SK-N-MC (cell line): ENCODE measurements around the gene ZNF780A.
"Not testable (repeated sequence)": the region's sequence is repeated elsewhere in the genome, so short reads cannot be mapped to it uniquely, and the experiment has no call there.

ENCODE experiments used
- EZH2 ChIP-seq: fragments of 200-600 bp; sonication (generic); IDR thresholded peaks from one replicate; pipeline ENCODE4 v1.6.1; 2017; ENCODE audit warnings: antibody characterized with exemption
- FOXP2 ChIP-seq: optimal IDR thresholded peaks from 2 replicates; pipeline ENCODE3; 2011; ENCODE audit warnings: mild to moderate bottlenecking, moderate library complexity; ENCODE audit not compliant: insufficient read depth; ENCODE audit errors: extremely low read length, control extremely low read depth
- POLR2AphosphoS5 ChIP-seq: IDR thresholded peaks from 2 replicates; pipeline ENCODE4 v1.6.1; 2012; ENCODE audit warnings: mild to moderate bottlenecking, low read depth, low read length, borderline replicate concordance

DNA sequence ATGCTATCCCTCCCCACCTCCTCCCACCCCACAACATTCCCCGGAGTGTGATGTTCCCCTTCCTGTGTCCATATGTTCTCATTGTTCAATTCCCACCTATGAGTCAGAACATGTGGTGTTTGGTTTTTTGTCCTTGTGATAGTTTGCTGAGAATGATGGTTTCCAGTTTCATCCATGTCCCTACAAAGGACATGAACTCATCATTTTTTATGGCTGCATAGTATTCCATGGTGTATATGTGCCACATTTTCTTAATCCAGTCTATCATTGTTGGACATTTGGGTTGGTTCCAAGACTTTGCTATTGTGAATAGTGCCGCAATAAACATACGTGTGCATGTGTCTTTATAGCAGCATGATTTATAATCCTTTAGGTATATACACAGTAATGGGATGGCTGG lies 52.7 kb downstream of the ZNF780A start:
- not testable (repeated sequence) for TF ChIP-seq EZH2, POLR2AphosphoS5, FOXP2
